Endometrium (tissue), 2 donors: ENCODE measurements around the gene RAB6B.

Source experiments
- FAIRE-seq: peaks from 2 replicates; lab custom pipeline; 2012; peaks lifted over from hg19 to GRCh38; lab: Jason Lieb, UNC
- donor health status: control.
- donor health status: control.

The RAB6B gene

GRCh38 chr3:133856316-133856715 is 39.4 kb downstream of the RAB6B start:
- FAIRE-seq: no peak

- FAIRE-seq: no peak
Measured at GRCh38 chr3:133855772-133856171, 39.9 kb downstream of the RAB6B start.

- no peak for FAIRE-seq
Measured at GRCh38 chr3:133855002-133855370, 40.7 kb downstream of the RAB6B start.

- FAIRE-seq: no peak
Measured at GRCh38 chr3:133854264-133855001, 41.2 kb downstream of the RAB6B start.

GRCh38 chr3:133853925-133854227 is 41.8 kb downstream of the RAB6B start:
- no peak for FAIRE-seq

GRCh38 chr3:133853063-133853924 is 42.4 kb downstream of the RAB6B start:
- no peak for FAIRE-seq

- FAIRE-seq: no peak
Measured at GRCh38 chr3:133851931-133852330, 43.8 kb downstream of the RAB6B start.

GRCh38 chr3:133851266-133851906 is 44.3 kb downstream of the RAB6B start:
- FAIRE-seq: no peak

GRCh38 chr3:133850034-133850433 is 45.6 kb downstream of the RAB6B start:
- no peak for FAIRE-seq

- FAIRE-seq: no peak
Measured at GRCh38 chr3:133849346-133849745, 46.3 kb downstream of the RAB6B start.

- FAIRE-seq: no peak
Measured at GRCh38 chr3:133845127-133845526, 50.6 kb downstream of the RAB6B start.

- no peak for FAIRE-seq
Measured at GRCh38 chr3:133843634-133844033, 52.0 kb downstream of the RAB6B start.

- FAIRE-seq: no peak
Measured at GRCh38 chr3:133842158-133842557, 53.5 kb downstream of the RAB6B start.

GRCh38 chr3:133841196-133841595 is 54.5 kb downstream of the RAB6B start:
- no peak for FAIRE-seq

- FAIRE-seq: no peak
Measured at GRCh38 chr3:133840767-133841166, 54.9 kb downstream of the RAB6B start.

GRCh38 chr3:133840055-133840737 is 55.5 kb downstream of the RAB6B start:
- FAIRE-seq: no peak

- no peak for FAIRE-seq
Measured at GRCh38 chr3:133838916-133839800, 56.5 kb downstream of the RAB6B start.

GRCh38 chr3:133838296-133838789 is 57.3 kb downstream of the RAB6B start:
- no peak for FAIRE-seq

GRCh38 chr3:133837487-133838295 is 58.0 kb downstream of the RAB6B start:
- no peak for FAIRE-seq

GRCh38 chr3:133836497-133837158 is 59.1 kb downstream of the RAB6B start:
- FAIRE-seq: no peak
